ENCODE data around the gene LRRC8D. TPM values are rescaled to one million over a fixed set of nuclear protein-coding genes. Genes with fewer than 3 reads are reported as not detected.
A peak's percentile ranks its signal among the peaks of the same experiment; 100 is the strongest.

Gene LRRC8D
- total RNA-seq, 2 donors from 2014 or later = 23.8 to 33.8 TPM

DNA sequence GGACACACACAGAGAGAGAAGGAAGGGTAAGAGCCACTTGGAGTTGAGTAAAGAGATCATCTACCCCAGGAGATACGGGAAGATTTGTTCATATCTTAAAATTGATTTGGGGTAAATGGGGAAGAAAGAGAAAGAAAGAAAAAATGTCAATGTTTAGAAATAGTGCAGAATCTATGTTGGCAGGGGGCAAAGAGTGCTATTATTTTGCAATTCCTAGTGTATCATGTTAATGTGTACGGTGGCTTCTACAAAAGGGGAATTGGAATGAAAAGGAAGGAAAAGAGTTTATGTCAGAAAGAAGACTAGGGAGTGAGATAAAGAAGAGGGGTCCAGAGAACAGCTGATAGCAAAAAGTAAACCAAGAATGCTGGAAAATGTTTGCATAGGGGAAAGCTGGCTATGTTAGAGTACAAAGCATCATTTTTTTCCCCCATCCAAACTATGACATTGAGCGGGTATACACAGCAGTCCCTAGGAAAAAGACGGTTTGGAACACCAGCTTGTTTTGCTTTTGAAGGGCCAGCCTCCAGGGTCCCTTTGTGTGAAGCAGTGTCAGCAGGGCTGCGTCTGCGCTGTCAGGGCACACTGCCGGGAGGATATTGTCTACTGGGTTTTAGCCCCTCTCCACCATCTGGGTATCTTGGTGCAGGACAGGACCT is 10.8 kb downstream of the LRRC8D start:
- H3K4me3 ChIP-seq (ENCODE audit: low read length) = no peak overlapping the region
- Mint-ChIP-seq H3K4me1 (peaks cover 22% of the 10 kb centered on the region), H3K4me3 (no peak overlapping the region)

DNA sequence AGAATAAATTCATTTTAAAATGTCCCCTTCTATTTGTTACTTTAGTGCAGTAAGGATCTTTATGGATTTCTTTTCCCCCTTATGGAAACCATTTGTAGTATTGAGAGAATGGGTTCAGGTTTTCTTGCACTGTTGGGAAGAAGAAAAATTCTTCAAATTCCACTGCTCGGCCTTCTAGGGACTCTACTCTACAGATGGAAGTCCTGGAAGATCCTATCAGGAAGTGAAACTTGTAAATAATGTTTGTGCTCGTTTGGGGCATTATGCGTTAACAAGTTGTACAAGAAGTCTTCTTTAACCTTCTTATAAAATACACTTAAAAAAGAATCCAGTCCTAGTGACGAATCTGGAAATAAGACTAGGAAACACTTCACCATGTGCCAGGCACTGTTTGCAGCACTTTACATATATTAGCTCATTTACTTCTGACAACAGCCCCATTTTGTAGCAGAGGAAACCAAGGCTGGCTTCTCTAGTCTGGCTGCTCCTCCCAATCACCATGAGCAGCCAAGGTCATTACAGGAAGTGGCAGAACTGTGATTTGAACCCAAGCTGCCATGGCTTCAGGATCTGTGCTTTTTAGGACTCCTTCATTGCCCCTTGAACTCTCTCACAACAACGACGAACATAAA is 11.8 kb downstream of the LRRC8D start:
- Mint-ChIP-seq H3K27ac (no peak overlapping the region), H3K9me3 (no peaks in the 10 kb centered on the region), H3K4me3 (no peak overlapping the region), H3K4me1 (peaks cover 31% of the 10 kb centered on the region), H3K36me3 (ENCODE audit: low read depth) (peaks cover under 1% of the 10 kb centered on the region), H3K27me3 (ENCODE audit: insufficient read depth) (no peaks in the 10 kb centered on the region)
- Histone ChIP-seq H3K9me3 (ENCODE audit: control insufficient read depth, low read length) (no peaks in the 10 kb centered on the region), H3K36me3 (ENCODE audit: control insufficient read depth, insufficient read depth, low read length) (no peaks in the 10 kb centered on the region), H3K4me3 (ENCODE audit: low read length) (no peak overlapping the region), H3K27me3 (ENCODE audit: control insufficient read depth, insufficient read depth, low read length, poor library complexity, severe bottlenecking) (no peaks in the 10 kb centered on the region), H3K9ac (ENCODE audit: extremely low read depth, low read length, poor library complexity, severe bottlenecking) (no peak overlapping the region), H3K27ac (ENCODE audit: low read depth, low read length) (no peak overlapping the region), H3K4me1 (ENCODE audit: control insufficient read depth, insufficient read depth, low read length) (peaks cover 4% of the 10 kb centered on the region)
- TF ChIP-seq, protein P1, sequence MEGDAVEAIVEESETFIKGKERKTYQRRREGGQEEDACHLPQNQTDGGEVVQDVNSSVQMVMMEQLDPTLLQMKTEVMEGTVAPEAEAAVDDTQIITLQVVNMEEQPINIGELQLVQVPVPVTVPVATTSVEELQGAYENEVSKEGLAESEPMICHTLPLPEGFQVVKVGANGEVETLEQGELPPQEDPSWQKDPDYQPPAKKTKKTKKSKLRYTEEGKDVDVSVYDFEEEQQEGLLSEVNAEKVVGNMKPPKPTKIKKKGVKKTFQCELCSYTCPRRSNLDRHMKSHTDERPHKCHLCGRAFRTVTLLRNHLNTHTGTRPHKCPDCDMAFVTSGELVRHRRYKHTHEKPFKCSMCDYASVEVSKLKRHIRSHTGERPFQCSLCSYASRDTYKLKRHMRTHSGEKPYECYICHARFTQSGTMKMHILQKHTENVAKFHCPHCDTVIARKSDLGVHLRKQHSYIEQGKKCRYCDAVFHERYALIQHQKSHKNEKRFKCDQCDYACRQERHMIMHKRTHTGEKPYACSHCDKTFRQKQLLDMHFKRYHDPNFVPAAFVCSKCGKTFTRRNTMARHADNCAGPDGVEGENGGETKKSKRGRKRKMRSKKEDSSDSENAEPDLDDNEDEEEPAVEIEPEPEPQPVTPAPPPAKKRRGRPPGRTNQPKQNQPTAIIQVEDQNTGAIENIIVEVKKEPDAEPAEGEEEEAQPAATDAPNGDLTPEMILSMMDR (conservative IDR thresholded peaks at IDR 0.05) = no peak
- 77 to 83% methylated on average over 3 to 6 of the region's 6 CpGs for WGBS, 2 experiments (ENCODE audit: insufficient coverage in 1 of 2, insufficient read length in 1 of 2)
- DNase-seq = no peak

More for the DNA sequence above, 10.8 kb downstream of the LRRC8D start:
- Histone ChIP-seq H3K36me3 (ENCODE audit: control insufficient read depth, insufficient read depth, low read length) (no peaks in the 10 kb centered on the region), H3K4me1 (ENCODE audit: control insufficient read depth, insufficient read depth, low read length) (peaks cover 2% of the 10 kb centered on the region), H3K9me3 (ENCODE audit: control insufficient read depth, low read length) (no peaks in the 10 kb centered on the region), H3K27ac (ENCODE audit: low read depth, low read length) (peak overlapping the region; percentile 18), H3K27me3 (ENCODE audit: control insufficient read depth, insufficient read depth, low read length, poor library complexity, severe bottlenecking) (no peaks in the 10 kb centered on the region), H3K9ac (ENCODE audit: extremely low read depth, low read length, poor library complexity, severe bottlenecking) (no peak overlapping the region)
- Mint-ChIP-seq H3K9me3 (no peaks in the 10 kb centered on the region), H3K36me3 (ENCODE audit: low read depth) (peaks cover 7% of the 10 kb centered on the region), H3K27ac (no peak overlapping the region), H3K27me3 (ENCODE audit: insufficient read depth) (no peaks in the 10 kb centered on the region)
- no peak for DNase-seq
- TF ChIP-seq, protein P1 (conservative IDR thresholded peaks at IDR 0.05) = no peak
- WGBS, 2 experiments (ENCODE audit: insufficient coverage in 1 of 2, insufficient read length in 1 of 2) = 38 to 65% methylated on average over 4 to 6 of the region's 7 CpGs

DNA sequence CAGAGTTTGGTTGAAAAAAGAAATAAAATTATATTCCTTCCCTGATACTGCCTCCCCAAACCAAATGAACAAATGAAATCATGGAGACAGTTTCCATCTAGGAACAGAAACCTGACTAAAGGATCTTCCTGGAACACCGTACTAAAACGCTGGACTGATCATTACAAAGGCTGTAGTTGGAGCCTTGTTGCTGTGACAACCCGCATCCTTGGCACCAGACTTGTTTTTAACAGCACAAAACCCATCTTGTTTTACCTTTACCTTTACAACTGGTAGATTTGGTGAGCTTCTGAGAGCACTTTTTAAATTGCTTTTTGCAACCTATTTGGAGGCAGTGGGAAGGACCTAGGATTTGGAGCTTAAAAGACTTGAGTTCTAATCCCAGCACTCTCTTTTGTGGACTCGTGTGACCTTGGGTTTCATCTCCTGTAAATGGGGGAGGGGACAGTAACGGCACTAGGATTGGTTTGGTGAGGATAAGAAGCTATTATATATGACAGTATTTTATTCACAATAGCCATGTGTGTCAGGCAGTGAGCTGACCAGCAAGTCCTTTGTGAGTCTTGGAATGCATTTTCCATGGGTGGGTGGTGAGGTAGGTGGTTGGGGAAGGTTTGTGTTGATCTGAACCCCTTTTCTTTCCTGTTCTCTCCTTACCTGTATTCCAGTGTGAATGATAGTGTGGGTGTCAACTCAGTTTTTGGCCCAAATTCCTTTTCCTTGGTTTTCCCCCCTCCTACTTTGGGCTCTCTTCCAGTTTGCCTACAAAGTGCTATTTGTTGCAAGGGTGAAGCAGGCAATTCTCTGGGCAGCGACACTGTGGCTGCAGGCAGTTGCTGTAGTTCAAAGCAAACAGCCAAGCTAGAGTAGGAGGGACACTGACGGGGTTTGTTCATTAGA is 12.6 kb downstream of the LRRC8D start:
- H3K4me3 Mint-ChIP-seq = no peak overlapping the region

More for the DNA sequence above, 12.6 kb downstream of the LRRC8D start:
- H3K9me3 Mint-ChIP-seq = no peaks in the 10 kb centered on the region
- H3K4me3 ChIP-seq (ENCODE audit: low read length) = no peak overlapping the region
- no peaks in the 10 kb centered on the region for H3K9me3 ChIP-seq (ENCODE audit: control insufficient read depth, low read length)
- H3K27ac ChIP-seq (ENCODE audit: low read depth, low read length) = no peak overlapping the region
- no peaks in the 10 kb centered on the region for H3K36me3 Mint-ChIP-seq (ENCODE audit: low read depth)
- peaks cover 4% of the 10 kb centered on the region for H3K4me1 ChIP-seq (ENCODE audit: control insufficient read depth, insufficient read depth, low read length)
- no peak for DNase-seq
- no peaks in the 10 kb centered on the region for H3K27me3 ChIP-seq (ENCODE audit: control insufficient read depth, insufficient read depth, low read length, poor library complexity, severe bottlenecking)
- no peak overlapping the region for H3K27ac Mint-ChIP-seq
- H3K4me1 Mint-ChIP-seq = peaks cover 31% of the 10 kb centered on the region
- H3K36me3 ChIP-seq (ENCODE audit: control insufficient read depth, insufficient read depth, low read length) = no peaks in the 10 kb centered on the region
- no peak overlapping the region for H3K9ac ChIP-seq (ENCODE audit: extremely low read depth, low read length, poor library complexity, severe bottlenecking)
- WGBS, 2 experiments (ENCODE audit: insufficient coverage in 1 of 2, insufficient read length in 1 of 2) = 83 to 87% methylated on average over 5 to 6 of the region's 7 CpGs
- H3K27me3 Mint-ChIP-seq (ENCODE audit: insufficient read depth) = no peaks in the 10 kb centered on the region
- TF ChIP-seq, protein P1 (conservative IDR thresholded peaks at IDR 0.05) = no peak
